ENCODE results near the gene PIK3R1.

Gene PIK3R1

DNA sequence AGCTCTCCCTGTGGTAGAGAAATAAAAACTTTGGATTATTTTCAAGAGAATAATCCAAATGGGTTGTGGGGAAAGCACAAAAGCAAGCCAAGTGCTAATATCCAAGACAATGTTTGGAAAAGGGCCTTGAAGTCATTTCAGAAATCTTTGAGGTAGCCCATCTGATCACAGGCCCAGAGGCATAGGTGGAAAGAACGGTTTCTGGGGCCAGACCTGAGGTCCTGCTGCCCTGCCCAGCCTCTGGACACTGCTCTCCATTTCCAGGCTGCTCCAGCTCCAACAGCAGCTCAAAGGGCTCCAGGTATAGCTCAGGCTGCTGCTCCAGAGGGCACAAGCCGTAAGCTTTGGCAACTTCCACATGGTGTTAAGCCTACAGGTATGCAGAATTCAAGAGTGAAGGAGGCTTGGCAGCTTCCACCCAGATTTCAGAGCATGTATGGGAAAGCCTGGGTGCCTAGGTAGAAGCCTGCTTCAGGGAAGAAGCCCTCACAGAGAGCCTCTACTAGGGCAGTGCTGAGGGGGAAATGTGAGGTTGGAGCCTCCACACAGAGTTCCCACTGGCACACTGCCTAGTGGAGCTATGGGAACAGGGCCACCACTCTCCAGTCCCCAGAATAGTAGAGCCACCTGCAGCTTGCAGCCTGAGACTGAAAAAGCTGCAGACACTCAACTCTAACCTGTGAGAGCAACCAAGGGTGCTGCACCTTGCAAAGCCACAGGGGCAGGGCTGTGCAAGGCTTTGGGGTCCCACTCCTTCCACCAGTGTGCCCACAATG, 133.1 kb downstream of the PIK3R1 start:
- TF ChIP-seq, protein P1, sequence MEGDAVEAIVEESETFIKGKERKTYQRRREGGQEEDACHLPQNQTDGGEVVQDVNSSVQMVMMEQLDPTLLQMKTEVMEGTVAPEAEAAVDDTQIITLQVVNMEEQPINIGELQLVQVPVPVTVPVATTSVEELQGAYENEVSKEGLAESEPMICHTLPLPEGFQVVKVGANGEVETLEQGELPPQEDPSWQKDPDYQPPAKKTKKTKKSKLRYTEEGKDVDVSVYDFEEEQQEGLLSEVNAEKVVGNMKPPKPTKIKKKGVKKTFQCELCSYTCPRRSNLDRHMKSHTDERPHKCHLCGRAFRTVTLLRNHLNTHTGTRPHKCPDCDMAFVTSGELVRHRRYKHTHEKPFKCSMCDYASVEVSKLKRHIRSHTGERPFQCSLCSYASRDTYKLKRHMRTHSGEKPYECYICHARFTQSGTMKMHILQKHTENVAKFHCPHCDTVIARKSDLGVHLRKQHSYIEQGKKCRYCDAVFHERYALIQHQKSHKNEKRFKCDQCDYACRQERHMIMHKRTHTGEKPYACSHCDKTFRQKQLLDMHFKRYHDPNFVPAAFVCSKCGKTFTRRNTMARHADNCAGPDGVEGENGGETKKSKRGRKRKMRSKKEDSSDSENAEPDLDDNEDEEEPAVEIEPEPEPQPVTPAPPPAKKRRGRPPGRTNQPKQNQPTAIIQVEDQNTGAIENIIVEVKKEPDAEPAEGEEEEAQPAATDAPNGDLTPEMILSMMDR (IDR thresholded peaks at IDR 0.05; ENCODE audit: low read length, missing control alignments): no peak
- no peak for DNase-seq (ENCODE audit: low read depth)
- H3K4me3 ChIP-seq (replicated peaks; ENCODE audit: low read depth, low read length): no peak overlapping the region

DNA sequence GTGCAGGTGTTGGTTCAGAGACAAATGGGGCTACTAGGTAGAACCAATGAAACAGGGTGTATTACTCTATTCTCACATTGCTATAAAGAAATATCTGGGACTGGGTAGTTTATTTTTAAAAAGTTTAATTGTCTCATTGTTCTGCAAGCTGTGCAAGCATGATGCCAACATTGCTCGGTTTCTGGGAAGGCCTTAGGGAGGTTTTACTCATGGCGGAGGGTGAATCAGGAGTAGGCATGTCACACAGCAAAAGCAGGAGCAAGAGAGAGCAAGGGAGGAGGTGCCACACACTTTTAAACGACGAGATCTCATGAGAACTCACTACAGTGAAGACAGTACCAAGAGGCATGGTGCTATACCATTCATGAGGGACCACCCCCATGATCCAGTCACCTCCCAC, 134.6 kb downstream of the PIK3R1 start:
- TF ChIP-seq, protein P1 (IDR thresholded peaks at IDR 0.05; ENCODE audit: low read length, missing control alignments): no peak
- no peak for DNase-seq (ENCODE audit: low read depth)
- H3K4me3 ChIP-seq (replicated peaks; ENCODE audit: low read depth, low read length): no peak overlapping the region

All from fibroblast of pulmonary artery (primary cell).